Measurements from ENCODE around the gene TMEM62.

DNA sequence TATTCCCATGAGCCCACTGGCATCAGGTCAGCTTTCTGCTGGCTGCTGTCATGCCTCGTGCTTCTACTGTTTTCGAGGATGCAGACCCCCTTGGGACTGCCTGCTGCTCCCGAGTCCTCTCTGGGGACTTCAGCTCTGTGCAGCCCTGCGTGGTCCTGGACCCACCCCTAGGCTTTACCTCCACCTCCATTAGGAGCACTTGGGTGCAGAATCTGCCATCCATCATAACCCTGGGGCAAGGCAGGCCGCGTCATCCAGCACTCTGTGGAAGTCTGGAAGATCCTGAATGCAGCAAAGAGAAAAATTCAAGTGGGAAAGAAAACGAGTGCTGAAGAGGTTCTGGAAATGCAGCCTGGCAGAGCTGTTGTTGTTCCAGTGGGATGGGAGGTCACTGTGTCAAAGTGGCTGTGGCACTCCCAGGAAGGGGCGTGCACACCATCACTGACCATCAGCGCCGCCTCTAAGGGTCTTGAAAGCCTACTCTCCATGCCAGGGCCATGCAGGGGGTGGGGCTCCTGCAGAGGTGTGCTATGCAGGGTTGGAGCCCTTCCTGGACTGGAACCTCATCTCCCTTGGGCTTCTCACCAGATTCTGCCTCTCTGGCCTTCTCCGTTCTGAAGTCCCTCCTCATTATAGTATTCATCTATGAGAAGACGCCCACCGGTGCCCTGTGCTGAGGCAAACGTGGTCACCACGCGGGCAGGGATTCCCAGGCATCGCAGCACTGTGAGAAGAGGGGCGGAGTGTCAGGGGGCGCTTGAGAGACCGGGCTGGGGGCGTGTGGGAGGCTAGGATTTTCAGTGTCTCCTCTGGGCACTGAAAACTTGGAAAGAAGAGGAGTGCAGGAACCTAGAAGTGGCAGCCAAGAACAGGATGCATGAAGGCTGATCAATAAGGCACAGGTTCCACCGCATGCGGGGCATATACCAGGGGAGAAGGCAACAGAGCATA, 74.9 kb downstream of the TMEM62 start:
- TF ChIP-seq CTCF (IDR thresholded peaks at IDR 0.05; ENCODE audit: low read depth, low read length) (no peak), EZH2phosphoT487 (IDR thresholded peaks at IDR 0.05; ENCODE audit: low read depth) (no peak)

Measured in OCI-LY3 (cell line).